ENCODE data around the gene BMP7.

The BMP7 gene

GRCh38 chr20:57190536-57191264, 75.7 kb downstream of the BMP7 start:
- no peak for DNase-seq (ENCODE audit: low spot score)

GRCh38 chr20:57189713-57190112, 76.7 kb downstream of the BMP7 start:
- DNase-seq (ENCODE audit: low spot score): no peak

GRCh38 chr20:57188576-57189079, 77.8 kb downstream of the BMP7 start:
- DNase-seq (ENCODE audit: low spot score): no peak

GRCh38 chr20:57188056-57188455, 78.4 kb downstream of the BMP7 start:
- DNase-seq (ENCODE audit: low spot score): no peak

GRCh38 chr20:57187068-57187634, 79.3 kb downstream of the BMP7 start:
- no peak for DNase-seq (ENCODE audit: low spot score)

- DNase-seq (ENCODE audit: low spot score): no peak
Measured at GRCh38 chr20:57186192-57186591, 80.2 kb downstream of the BMP7 start.

GRCh38 chr20:57185188-57185743, 81.2 kb downstream of the BMP7 start:
- no peak for DNase-seq (ENCODE audit: low spot score)

- no peak for DNase-seq (ENCODE audit: low spot score)
Measured at GRCh38 chr20:57183457-57184009, 82.9 kb downstream of the BMP7 start.

- no peak for DNase-seq (ENCODE audit: low spot score)
Measured at GRCh38 chr20:57181639-57182038, 84.8 kb downstream of the BMP7 start.

GRCh38 chr20:57180954-57181353, 85.5 kb downstream of the BMP7 start:
- DNase-seq (ENCODE audit: low spot score): no peak

- no peak for DNase-seq (ENCODE audit: low spot score)
Measured at GRCh38 chr20:57180387-57180786, 86.1 kb downstream of the BMP7 start.

GRCh38 chr20:57179265-57179664, 87.2 kb downstream of the BMP7 start:
- no peak for DNase-seq (ENCODE audit: low spot score)

- DNase-seq (ENCODE audit: low spot score): no peak
Measured at GRCh38 chr20:57178582-57179111, 87.8 kb downstream of the BMP7 start.

GRCh38 chr20:57177636-57178280, 88.7 kb downstream of the BMP7 start:
- DNase-seq (ENCODE audit: low spot score): no peak

GRCh38 chr20:57176842-57177241, 89.6 kb downstream of the BMP7 start:
- no peak for DNase-seq (ENCODE audit: low spot score)

GRCh38 chr20:57175397-57176010, 90.9 kb downstream of the BMP7 start:
- no peak for DNase-seq (ENCODE audit: low spot score)

- no peak for DNase-seq (ENCODE audit: low spot score)
Measured at GRCh38 chr20:57174737-57175136, 91.7 kb downstream of the BMP7 start.

- no peak for DNase-seq (ENCODE audit: low spot score)
Measured at GRCh38 chr20:57173986-57174385, 92.5 kb downstream of the BMP7 start.

- DNase-seq (ENCODE audit: low spot score): no peak
Measured at GRCh38 chr20:57173041-57173440, 93.4 kb downstream of the BMP7 start.

GRCh38 chr20:57170343-57170742, 96.1 kb downstream of the BMP7 start:
- DNase-seq (ENCODE audit: low spot score): no peak

- no peak for DNase-seq (ENCODE audit: low spot score)
Measured at GRCh38 chr20:57169162-57169561, 97.3 kb downstream of the BMP7 start.
